WTC11 (cell line): ENCODE results near the gene OTOS. TPM values are rescaled to one million over a fixed set of nuclear protein-coding genes. Genes with fewer than 3 reads are reported as not detected.

Experiments
- ATAC-seq: fragments of 200-7000 bp; cut with Tn5 transposase; 2 replicates; pipeline ENCODE4 v1.10.0; 2021; ENCODE audit warnings: mild to moderate bottlenecking, moderate library complexity
- CTCF ChIA-PET: fragments of 300-600 bp; sonication (Branson Sonifier 250); formaldehyde crosslinking; loops from one replicate; lab custom pipeline; 2021; ENCODE audit warnings: antibody characterized with exemption; lab: Charles Lee
- POLR2A ChIA-PET: fragments of 350-600 bp; sonication (Branson Sonifier 250); formaldehyde crosslinking; loops from one replicate; lab custom pipeline; 2021; ENCODE audit warnings: antibody characterized with exemption; lab: Charles Lee
- DNase-seq: peaks from one replicate; pipeline ENCODE4 v3.0.0; 2021; ENCODE audit warnings: low spot score
- H3K27ac Mint-ChIP-seq: 2 replicates; pipeline ENCODE4 v1.8.0; 2021; ENCODE audit warnings: mixed read lengths
- H3K27me3 Mint-ChIP-seq: 2 replicates; pipeline ENCODE4 v1.8.0; 2021; ENCODE audit warnings: low read depth, mild to moderate bottlenecking, moderate library complexity, mixed read lengths
- H3K36me3 Mint-ChIP-seq: 2 replicates; pipeline ENCODE4 v1.8.0; 2021; ENCODE audit warnings: mixed read lengths
- H3K4me1 Mint-ChIP-seq: 2 replicates; pipeline ENCODE4 v1.8.0; 2022; ENCODE audit warnings: mixed read lengths
- H3K4me3 Mint-ChIP-seq: 2 replicates; pipeline ENCODE4 v1.8.0; 2021; ENCODE audit warnings: mild to moderate bottlenecking, moderate library complexity, mixed read lengths
- H3K9me3 Mint-ChIP-seq: 2 replicates; pipeline ENCODE4 v1.8.0; 2021; ENCODE audit warnings: mixed read lengths
- ATF1 ChIP-seq: sonication (generic); formaldehyde crosslinking; IDR thresholded peaks from 2 replicates; pipeline ENCODE4 v1.8.1; 2023; ENCODE audit warnings: mild to moderate bottlenecking, moderate library complexity, missing genetic modification reagents
- CREB1 ChIP-seq: sonication (generic); formaldehyde crosslinking; IDR thresholded peaks from 2 replicates; pipeline ENCODE4 v1.8.0; 2023; ENCODE audit warnings: mild to moderate bottlenecking, missing genetic modification reagents
- CREM ChIP-seq: sonication (generic); formaldehyde crosslinking; IDR thresholded peaks from 2 replicates; pipeline ENCODE4 v1.8.1; 2022; ENCODE audit warnings: mild to moderate bottlenecking, missing genetic modification reagents, moderate library complexity
- ELF4 ChIP-seq: sonication (generic); formaldehyde crosslinking; IDR thresholded peaks from 2 replicates; pipeline ENCODE4 v1.8.1; 2022; ENCODE audit warnings: low read depth, mild to moderate bottlenecking, moderate library complexity, missing genetic modification reagents
- EMX1 ChIP-seq: fragments of 250-450 bp; sonication (Bioruptor Pico); IDR thresholded peaks from 2 replicates; pipeline ENCODE4 v1.8.0; 2021; ENCODE audit warnings: mild to moderate bottlenecking
- FOXP4 ChIP-seq: sonication (generic); formaldehyde crosslinking; IDR thresholded peaks from 2 replicates; pipeline ENCODE4 v1.8.0; 2022; ENCODE audit warnings: mild to moderate bottlenecking, missing genetic modification reagents
- GTF2I ChIP-seq: fragments of 250-450 bp; sonication (Bioruptor Pico); conservative IDR thresholded peaks from 2 replicates; pipeline ENCODE4 v1.4.0; 2021; ENCODE audit warnings: mild to moderate bottlenecking
- HMGA2 ChIP-seq: fragments of 250-450 bp; sonication (Bioruptor Pico); IDR thresholded peaks from 2 replicates; pipeline ENCODE4 v1.4.0; 2021; ENCODE audit warnings: mild to moderate bottlenecking, moderate library complexity
- JAZF1 ChIP-seq: fragments of 250-450 bp; sonication (Bioruptor Pico); IDR thresholded peaks from 2 replicates; pipeline ENCODE4 v1.9.0; 2021; ENCODE audit warnings: moderate library complexity, mild to moderate bottlenecking, inconsistent platforms
- NR2C2 ChIP-seq: sonication (generic); formaldehyde crosslinking; IDR thresholded peaks from 2 replicates; pipeline ENCODE4 v1.8.0; 2022; ENCODE audit warnings: mild to moderate bottlenecking, missing genetic modification reagents
- SMAD4 ChIP-seq: sonication (generic); formaldehyde crosslinking; IDR thresholded peaks from 2 replicates; pipeline ENCODE4 v1.8.0; 2022; ENCODE audit warnings: mild to moderate bottlenecking, missing genetic modification reagents
- TEAD4 ChIP-seq: sonication (generic); formaldehyde crosslinking; IDR thresholded peaks from 2 replicates; pipeline ENCODE4 v1.8.0; 2022; ENCODE audit warnings: mild to moderate bottlenecking, missing genetic modification reagents
- USF2 ChIP-seq: sonication (generic); formaldehyde crosslinking; IDR thresholded peaks from 2 replicates; pipeline ENCODE4 v1.8.1; 2023; ENCODE audit warnings: mild to moderate bottlenecking, missing genetic modification reagents, moderate library complexity
- ZNF416 ChIP-seq: fragments of 250-450 bp; sonication (Bioruptor Pico); IDR thresholded peaks from 2 replicates; pipeline ENCODE4 v1.9.0; 2021; ENCODE audit warnings: mild to moderate bottlenecking, inconsistent platforms
- ZNF512 ChIP-seq: sonication (generic); formaldehyde crosslinking; IDR thresholded peaks from 2 replicates; pipeline ENCODE4 v1.8.1; 2022; ENCODE audit warnings: missing genetic modification reagents, borderline replicate concordance
- ZNF671 ChIP-seq: fragments of 250-450 bp; sonication (Bioruptor Pico); IDR thresholded peaks from 2 replicates; pipeline ENCODE4 v1.8.0; 2021; ENCODE audit warnings: mild to moderate bottlenecking
- ZSCAN18 ChIP-seq: fragments of 250-450 bp; sonication (Bioruptor Pico); IDR thresholded peaks from 2 replicates; pipeline ENCODE4 v2.1.2; 2022; ENCODE audit warnings: mild to moderate bottlenecking, moderate library complexity
- total RNA-seq: library from RNA; stranded (reverse); gene quantifications from 3 replicates; pipeline ENCODE4 v1.2.3, GENCODE V29; 2021
- TF ChIP-seq, protein P1 (sequence below): fragments of 200-600 bp; IDR thresholded peaks from 2 replicates; pipeline ENCODE4 v1.8.0; 2022; ENCODE audit warnings: antibody characterized with exemption
- TF ChIP-seq, protein P2 (sequence below): fragments of 250-450 bp; sonication (Bioruptor Pico); conservative IDR thresholded peaks from 2 replicates; pipeline ENCODE4 v1.9.0; 2021; ENCODE audit warnings: mild to moderate bottlenecking
- TF ChIP-seq, protein P3 (sequence below): sonication (generic); formaldehyde crosslinking; IDR thresholded peaks from 2 replicates; pipeline ENCODE4 v1.8.0; 2022; ENCODE audit warnings: mild to moderate bottlenecking, missing genetic modification reagents
- TF ChIP-seq, protein P4 (sequence below): sonication (generic); formaldehyde crosslinking; IDR thresholded peaks from 2 replicates; pipeline ENCODE4 v1.8.1; 2022; ENCODE audit warnings: low read depth, missing genetic modification reagents, borderline replicate concordance

OTOS gene
- total RNA-seq, 1 experiment from 2014 or later: not detected

- H3K4me1 Mint-ChIP-seq: 0 out of 2 replicates have a peak, but pooled peaks cover 3% of the 10 kb centered on the region
- CTCF ChIA-PET: no interaction called here
These were observed 15.4 kb upstream of the OTOS start for GRCh38 chr2:240155745-240156390.

DNA sequence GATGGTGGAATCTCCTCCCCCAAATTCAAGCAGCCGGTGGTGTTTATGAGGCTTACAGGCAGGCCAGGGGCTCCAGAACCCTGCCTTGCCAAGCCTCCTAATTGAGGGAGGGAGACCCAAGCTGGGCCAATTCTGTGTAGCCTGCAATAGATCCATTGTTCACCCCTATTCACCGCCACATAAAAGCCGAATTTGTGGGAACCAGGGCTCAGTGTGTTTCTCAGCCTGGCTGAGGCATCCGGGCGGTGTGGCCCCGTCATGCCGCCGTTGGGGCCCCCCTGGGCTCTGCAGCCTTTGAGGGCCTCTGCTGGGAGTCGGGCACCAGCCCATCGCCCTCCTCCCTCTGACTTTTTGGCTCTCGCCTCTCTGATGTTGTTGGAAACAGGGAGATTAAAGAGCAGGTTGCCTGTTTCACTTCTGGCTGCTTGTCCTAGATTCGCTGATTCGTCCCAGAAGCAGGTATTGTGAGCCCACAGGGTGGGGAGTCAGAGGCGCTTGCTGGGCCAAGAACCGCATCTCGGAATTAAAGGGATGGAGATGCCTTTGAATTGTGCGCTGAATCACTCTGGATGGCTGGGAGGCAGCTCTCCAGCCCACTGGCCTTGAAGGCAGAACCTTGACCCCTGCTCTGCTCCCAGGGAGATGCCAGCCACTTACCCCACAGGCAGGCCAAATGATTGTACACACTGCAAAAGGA, 14.7 kb upstream of the OTOS start:
- Mint-ChIP-seq H3K4me1 (0 out of 2 replicates have a peak, but pooled peaks cover 3% of the 10 kb centered on the region), H3K36me3 (no peaks in the 10 kb centered on the region)
- CTCF ChIA-PET: interaction anchor here (1.1 kb wide), 1 partner anchor 11 kb away, joined by 3 read pairs; no protein-coding TSS in a partner anchor
- TF ChIP-seq ZNF416: no peak
- TF ChIP-seq USF2: no peak
- TF ChIP-seq, protein P1, sequence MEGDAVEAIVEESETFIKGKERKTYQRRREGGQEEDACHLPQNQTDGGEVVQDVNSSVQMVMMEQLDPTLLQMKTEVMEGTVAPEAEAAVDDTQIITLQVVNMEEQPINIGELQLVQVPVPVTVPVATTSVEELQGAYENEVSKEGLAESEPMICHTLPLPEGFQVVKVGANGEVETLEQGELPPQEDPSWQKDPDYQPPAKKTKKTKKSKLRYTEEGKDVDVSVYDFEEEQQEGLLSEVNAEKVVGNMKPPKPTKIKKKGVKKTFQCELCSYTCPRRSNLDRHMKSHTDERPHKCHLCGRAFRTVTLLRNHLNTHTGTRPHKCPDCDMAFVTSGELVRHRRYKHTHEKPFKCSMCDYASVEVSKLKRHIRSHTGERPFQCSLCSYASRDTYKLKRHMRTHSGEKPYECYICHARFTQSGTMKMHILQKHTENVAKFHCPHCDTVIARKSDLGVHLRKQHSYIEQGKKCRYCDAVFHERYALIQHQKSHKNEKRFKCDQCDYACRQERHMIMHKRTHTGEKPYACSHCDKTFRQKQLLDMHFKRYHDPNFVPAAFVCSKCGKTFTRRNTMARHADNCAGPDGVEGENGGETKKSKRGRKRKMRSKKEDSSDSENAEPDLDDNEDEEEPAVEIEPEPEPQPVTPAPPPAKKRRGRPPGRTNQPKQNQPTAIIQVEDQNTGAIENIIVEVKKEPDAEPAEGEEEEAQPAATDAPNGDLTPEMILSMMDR: no peak
- no peak for TF ChIP-seq HMGA2 (CRISPR knock-in tag)
- no peak for TF ChIP-seq ATF1 (CRISPR knock-in tag)
- TF ChIP-seq ZNF512 (CRISPR knock-in tag): no peak
- no peak for TF ChIP-seq JAZF1 (CRISPR knock-in tag)
- TF ChIP-seq ZSCAN18 (CRISPR knock-in tag): no peak
- TF ChIP-seq CREB1 (CRISPR knock-in tag): no peak
- TF ChIP-seq, all 79 proteins: peak for 0
- Mint-ChIP-seq H3K27ac (no peak overlapping the region), H3K27me3 (no peaks in the 10 kb centered on the region), H3K4me3 (no peak overlapping the region), H3K9me3 (no peaks in the 10 kb centered on the region)
- DNase-seq (no peak), ATAC-seq (no peak)
- POLR2A ChIA-PET: no interaction called here

More at GRCh38 chr2:240155745-240156390, 15.4 kb upstream of the OTOS start:
- TF ChIP-seq, protein P2, sequence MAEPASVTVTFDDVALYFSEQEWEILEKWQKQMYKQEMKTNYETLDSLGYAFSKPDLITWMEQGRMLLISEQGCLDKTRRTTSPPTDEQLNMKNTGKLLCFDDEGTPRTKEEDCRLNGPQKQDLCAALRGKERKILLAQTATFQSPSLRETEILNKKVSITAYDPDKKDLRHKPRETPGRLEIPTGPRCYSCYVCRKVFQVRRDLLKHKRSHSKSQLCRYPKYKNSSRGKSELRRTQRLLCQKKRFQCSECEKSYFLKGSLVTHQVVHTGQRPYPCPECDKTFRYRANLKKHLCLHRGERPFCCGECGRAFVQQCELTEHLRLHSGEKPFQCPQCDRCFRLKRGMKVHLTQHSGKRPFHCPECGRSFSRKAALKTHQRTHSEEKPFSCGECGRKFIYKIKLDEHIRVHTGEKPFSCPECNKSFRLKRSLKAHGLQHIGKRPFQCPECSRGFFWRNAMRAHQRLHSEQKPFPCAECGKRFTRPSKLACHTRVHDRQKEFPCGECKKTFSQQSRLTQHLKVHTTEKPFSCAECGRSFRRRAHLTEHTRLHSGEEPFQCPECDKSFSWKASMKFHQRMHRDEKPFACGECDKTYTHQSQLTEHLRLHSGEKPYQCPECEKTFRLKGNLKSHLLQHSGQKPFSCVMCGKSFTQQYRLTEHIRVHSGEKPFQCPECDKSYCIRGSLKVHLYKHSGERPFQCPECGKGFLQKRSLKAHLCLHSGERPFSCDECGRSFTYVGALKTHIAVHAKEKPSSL (CRISPR knock-in tag): no peak
- TF ChIP-seq SMAD4: no peak
- TF ChIP-seq TEAD4 (CRISPR knock-in tag): no peak
- TF ChIP-seq, protein P3, sequence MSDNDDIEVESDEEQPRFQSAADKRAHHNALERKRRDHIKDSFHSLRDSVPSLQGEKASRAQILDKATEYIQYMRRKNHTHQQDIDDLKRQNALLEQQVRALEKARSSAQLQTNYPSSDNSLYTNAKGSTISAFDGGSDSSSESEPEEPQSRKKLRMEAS (CRISPR knock-in tag): no peak
- TF ChIP-seq EMX1 (CRISPR knock-in tag): no peak
- TF ChIP-seq, protein P4, sequence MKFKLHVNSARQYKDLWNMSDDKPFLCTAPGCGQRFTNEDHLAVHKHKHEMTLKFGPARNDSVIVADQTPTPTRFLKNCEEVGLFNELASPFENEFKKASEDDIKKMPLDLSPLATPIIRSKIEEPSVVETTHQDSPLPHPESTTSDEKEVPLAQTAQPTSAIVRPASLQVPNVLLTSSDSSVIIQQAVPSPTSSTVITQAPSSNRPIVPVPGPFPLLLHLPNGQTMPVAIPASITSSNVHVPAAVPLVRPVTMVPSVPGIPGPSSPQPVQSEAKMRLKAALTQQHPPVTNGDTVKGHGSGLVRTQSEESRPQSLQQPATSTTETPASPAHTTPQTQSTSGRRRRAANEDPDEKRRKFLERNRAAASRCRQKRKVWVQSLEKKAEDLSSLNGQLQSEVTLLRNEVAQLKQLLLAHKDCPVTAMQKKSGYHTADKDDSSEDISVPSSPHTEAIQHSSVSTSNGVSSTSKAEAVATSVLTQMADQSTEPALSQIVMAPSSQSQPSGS: no peak
- no peak for TF ChIP-seq ELF4 (CRISPR knock-in tag)
- TF ChIP-seq CREM (CRISPR knock-in tag): no peak
- no peak for TF ChIP-seq ZNF671
- no peak for TF ChIP-seq NR2C2 (CRISPR knock-in tag)
- no peak for TF ChIP-seq FOXP4 (CRISPR knock-in tag)
- TF ChIP-seq GTF2I (CRISPR knock-in tag): no peak
- ATAC-seq (no peak), DNase-seq (no peak)
- H3K27me3 Mint-ChIP-seq: no peaks in the 10 kb centered on the region
- H3K27ac Mint-ChIP-seq: no peak overlapping the region
- no peaks in the 10 kb centered on the region for H3K36me3 Mint-ChIP-seq
- POLR2A ChIA-PET: interaction anchor here (0.5 kb wide), 1 partner anchor 113 kb away, joined by 3 read pairs; no protein-coding TSS in a partner anchor
- H3K9me3 Mint-ChIP-seq: no peaks in the 10 kb centered on the region
- no peak overlapping the region for H3K4me3 Mint-ChIP-seq
